HG02938 (cell line): ENCODE data around the gene IFT43.

ENCODE experiments used
- ATAC-seq: cut with Tn5 transposase; IDR thresholded peaks from one replicate; pipeline ENCODE4 v1.9.1; 2021; ENCODE audit warnings: mild to moderate bottlenecking, moderate library complexity; ENCODE audit not compliant: unreplicated experiment

Gene IFT43

DNA sequence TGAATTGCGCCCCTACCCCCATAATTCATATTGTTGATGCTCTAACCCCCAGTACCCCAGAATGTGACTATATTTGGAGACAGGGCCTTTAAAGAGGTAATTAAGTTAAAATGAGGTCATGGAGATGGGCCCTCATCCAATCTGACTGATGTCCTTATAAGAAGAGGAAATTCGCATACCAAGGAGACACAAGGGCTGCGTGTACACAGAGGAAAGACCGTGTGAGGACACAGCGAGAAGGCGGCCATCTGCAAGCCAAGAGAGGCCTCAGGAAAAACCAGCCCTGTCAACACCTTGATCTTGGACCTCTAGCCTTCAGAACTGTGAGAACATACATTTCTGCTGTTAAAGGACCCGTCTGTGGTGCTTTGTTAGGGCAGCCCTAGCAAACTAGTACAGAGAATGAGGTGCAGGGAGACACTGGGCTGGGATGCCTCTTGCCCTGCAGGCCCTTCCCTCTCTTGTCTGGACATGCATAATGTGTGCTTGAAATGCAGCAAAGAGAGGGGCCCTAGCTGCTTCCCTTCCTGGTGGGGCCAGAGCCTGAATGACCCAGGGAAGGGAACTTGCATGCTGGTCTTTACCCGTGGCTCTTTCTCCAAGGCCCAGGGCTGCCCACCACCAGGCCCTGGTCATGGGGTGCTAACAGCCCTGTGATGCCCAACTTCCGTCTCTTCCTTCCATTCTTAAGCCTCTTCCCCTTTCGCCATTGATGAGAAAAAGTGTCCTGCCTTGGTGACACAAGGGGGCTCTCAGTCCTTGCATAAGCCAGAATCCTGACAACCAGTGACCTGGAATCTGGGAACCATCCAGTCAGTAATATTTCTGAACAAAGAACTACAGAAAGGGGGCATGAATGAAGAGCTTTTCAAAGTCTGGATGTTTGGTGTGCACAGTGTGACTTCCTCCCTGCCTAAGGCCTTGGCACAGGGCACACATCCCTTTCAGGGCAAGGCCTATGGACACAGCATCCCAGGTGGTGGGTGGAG, 116.1 kb downstream of the IFT43 start:
- no peak for ATAC-seq

DNA sequence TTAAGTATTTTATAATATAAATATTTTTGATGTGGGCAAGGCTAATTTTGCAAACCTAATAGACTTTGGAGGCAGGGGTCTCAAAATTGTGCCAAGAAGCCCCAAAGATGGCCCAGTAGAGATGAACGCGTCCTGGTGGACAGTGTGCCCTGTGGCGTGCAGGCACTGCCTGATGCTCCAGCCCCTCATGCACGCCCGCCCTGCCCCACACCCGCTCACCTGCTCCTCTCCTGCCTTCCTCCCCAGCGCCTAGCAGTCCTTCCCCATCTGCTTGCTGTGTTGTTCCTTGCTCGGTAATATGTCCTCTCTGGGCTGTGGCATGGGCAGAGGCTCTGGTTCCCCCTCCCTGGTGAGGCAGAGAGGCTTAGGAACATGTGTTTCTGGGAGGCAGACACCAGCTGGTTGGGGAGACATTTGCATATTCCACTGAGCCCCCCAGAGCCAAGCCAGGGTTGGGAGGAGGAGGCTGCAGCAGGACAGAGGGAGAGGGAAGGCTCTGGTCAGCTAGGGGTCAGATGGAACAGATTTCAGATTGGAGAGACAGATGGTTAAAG, 119.3 kb downstream of the IFT43 start:
- no peak for ATAC-seq

DNA sequence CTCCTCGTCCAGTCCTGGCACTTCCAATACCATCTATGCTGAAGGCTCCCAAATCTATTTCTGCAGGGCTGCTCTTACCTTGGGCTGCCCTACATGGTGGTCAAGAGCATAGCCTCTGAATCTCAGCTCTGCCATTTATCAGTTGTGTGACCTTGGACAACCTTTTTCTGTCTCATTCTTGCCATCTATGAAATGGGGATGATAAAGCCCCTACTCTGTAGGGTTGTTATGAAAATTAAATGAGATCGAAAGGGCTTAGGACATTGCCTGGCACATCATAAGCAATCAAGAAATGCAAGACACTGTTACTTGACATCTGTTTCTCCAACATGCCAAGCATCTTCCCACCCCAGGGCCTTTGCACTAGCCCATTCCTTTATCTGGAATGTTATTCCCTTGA, 120.6 kb downstream of the IFT43 start:
- no peak for ATAC-seq

DNA sequence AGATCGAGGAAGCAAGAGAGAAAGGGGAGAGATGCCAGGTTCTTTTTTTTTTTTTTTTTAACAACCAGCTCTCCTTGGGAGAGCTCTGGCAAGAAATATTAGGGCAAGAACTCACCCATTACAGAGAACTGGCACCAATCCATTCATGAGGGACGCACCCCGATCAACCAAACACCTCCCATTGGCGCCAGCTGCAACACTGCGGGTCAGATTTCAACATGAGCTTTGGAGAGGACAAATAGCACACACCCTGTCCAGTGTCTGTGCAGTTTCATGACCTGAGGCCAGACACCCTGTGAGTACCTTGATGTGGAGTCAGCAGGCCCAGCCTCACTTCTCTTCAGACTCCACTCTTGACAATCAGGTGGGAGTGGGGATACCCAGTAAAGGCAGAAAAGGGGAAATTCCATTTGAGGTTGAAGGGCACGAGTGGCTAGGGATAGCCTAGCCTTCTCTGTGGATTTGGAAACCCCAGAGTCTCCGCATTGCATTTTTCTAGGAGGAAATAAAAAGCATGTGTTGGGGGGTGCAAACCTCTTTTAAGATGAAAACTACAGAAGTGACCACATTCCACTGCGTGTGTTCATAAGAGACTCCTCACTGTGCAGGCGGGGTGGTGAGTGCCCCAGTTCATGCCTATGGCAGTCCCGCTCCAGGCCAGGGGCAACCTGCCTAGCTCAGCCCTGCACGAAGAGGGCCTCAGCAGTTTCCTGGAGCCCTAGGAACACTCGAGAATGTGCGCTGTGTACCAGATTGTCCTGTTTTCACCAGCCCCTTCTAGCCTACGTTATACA, 123.7 kb downstream of the IFT43 start:
- ATAC-seq: no peak

DNA sequence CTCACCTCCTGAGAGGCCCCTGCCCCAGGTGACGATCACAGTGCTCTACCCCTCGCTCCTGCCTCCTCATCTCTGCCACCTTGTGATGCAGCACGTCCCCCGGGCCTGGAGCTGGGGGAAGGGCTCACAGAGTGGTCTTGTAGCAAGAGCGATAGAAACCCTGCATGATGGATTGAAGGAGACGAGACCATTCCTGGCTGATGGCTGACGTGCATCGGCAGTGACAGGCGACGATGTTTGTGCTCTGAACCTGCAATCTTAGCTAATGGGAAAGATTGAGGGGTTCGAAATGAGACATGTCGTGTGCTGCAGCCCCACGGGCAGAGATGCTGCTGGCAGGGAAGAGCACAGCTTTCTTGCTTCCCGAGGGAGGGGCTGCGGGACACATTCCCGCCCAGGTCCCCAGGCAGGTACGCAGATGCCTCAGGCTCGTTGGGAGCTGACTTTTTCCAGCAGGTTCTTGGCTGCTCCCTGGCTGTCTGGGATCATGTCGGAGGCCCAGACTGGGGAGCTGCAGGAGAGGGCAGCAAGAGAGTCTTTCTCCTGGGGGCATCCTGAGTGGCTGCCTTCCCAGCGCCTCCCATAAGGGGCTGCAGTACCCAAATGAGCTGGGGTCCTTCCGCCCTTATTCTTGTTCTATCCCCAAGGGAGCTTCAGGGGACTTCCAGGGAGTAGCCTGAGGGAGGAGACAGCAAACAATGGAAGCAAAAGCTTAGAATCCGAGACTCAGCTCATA, 127.5 kb downstream of the IFT43 start:
- ATAC-seq: no peak

DNA sequence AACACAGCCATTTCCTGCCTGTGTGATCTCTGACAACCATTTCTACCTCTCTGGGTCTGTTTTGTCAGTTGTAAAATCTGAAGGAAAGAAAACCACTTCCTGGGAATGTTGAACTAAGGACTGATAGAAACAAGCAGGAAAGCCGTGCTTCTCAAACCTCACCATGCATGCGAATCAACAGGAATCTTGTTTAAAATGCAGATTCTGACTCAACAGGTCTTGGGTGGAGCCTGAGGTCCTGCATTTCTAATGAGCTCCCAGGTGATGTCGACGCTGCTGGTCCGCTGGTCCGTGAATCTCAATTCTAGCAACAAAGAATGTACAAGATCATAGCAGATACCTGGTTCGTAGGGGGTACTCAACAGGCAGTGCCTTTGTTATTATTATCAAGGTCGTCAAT, 128.1 kb downstream of the IFT43 start:
- ATAC-seq: no peak

DNA sequence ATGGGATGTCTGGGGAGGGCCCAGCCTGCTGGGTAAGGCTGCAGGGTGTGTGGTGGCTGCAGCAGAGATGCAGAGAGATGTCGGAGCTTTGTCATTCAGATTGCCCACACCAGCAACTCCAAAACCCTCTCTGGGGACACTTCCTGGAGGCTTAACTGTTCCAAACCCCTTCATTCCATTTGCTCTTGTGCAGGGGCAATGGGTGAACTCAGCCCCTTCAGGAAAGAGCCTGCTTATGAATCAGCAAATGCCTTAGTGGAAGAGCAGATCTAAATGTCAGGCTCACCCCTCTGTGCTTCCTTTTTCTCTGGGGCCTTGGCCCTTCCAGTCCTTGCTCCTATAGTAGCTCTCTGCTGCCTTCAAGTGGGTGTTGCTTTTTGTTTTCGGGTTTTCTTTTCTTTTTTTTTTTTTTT, 129.5 kb downstream of the IFT43 start:
- no peak for ATAC-seq

DNA sequence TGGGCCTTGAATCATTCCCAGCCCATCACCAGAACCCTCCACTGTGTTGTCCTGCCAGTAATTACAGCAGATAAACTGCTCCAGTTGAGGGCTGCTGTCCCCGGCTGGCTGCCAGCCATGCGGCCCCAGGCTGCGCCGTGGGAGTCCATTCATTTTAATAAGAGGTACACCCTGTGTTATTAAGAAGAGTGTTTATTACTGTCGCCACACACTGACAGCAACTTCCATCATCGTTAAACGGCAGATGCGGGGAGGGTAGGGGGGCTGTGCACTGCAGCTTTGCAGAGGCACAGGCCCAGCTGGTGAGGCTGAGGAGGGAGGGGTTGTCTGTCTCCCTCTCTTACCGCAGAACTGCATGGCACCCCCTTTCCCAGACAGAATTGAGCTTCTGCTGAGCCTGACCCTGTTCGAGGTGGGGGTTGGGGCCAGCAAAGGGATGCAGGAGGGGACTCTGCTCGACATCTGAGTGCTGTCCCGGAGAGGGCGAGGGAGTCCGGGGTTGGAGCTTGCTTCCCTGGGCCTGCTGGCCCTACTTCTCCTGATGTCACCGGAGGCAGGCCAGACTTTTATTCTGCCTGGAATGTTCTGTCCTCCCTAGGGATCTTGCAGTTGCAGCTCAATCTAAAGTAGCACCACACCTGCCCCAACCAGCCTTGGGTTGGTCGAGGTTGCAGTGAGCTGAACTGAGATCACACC, 132.4 kb downstream of the IFT43 start:
- no peak for ATAC-seq

DNA sequence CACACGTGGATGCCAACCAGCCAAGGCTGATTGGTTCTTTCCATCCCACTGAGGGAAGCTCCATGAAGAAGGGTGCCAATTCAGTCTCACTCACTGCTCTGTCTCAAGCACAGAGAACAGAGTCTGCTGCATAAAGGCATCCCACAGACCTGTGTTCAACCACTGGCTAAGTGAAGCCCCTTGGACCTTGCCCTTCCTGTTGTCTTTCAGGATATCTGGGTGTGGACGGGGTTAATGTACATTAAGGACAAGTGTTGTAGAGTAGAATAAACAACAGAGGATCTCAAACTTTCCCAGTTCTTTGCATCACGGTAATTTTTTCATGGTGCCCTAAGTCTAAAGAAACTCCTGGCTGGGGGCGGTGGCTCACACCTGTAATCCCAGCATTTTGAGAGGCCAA, 133.0 kb downstream of the IFT43 start:
- ATAC-seq: no peak

DNA sequence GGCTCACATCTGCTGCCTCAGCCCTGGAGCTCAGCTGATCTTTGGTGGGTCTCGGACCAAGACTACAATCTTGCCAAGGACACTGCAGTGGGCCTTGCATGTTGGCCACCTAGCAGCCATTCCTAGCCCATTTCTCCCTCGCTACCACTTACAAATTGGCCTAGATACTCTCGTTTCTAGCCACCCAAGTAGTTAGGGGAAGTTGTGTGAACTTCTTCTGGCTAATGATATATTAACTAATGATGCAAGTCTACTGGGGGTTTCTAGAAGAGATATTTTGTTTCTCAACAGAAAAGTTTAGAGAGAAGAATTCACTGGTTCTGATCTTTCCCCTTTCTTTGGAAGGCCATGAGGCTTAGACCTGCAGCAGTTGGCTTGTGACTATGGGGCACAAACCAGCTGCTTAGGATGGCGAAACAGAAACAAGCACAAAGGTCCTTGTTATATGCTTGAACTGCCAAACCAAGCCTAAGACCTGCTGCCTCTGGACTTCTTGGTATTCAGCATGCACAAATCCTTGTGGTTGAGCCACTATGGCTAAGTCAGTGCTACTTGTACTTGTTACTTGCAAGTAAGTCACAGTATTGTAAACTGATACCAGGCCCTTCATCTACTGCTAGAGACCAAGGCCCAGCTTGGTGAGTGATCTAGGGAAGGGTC, 135.7 kb downstream of the IFT43 start:
- ATAC-seq: no peak

DNA sequence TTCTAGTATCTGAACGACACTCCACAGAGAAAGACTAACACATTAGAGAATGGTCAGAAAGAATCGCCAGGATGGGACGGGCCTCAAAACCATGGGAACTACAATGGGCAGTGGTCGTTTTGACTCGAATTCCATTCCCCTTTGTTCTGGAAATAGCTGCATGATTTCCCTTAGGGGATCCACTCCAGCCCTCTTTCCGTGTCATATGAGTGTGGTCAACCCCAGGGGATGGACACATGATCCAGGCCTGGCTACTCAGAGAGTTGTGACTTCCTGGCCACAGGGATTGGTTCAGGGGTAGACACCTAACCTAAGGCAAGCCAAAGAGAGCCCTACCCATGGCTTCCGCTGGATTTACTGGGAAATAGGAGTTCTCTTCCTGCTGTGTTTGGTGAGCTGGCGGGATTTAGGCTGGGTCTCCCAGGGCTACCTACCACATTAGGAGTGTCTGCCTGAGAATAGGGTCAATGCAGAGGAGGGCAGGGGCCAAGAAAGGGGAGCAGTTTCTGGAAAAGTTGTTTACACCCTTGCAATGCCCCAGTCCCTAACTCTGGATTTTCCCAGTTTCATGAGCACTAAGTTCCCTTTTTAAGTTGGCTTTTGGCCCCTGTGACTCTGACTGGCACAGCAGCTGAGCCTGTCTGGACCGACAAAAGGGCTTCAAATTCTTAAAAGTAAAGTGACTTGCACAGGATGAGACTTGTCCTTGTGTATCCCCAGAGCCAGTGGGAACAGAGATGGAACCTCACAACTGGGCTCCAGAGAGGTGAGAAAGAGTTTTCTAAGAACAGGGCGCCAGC, 138.1 kb downstream of the IFT43 start:
- ATAC-seq: no peak

DNA sequence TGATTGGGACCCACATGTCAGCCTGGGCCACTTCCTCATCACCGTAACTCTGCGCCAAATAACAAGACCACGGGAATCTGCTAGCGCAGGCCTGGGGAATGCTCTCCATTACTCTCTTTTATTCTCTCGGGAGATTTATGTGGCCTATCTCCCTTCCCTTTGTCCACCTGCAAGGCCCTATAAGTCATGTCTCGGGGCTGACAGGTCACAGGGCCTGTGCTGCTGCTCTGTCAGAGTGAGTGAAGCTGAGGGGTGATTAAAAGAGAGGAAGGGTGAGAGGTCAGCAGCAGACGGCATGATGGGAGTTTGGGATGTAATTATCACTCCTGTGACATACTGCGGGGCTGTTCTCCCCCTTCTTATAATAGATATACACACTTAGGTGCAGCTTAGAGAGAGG, 139.9 kb downstream of the IFT43 start:
- no peak for ATAC-seq

DNA sequence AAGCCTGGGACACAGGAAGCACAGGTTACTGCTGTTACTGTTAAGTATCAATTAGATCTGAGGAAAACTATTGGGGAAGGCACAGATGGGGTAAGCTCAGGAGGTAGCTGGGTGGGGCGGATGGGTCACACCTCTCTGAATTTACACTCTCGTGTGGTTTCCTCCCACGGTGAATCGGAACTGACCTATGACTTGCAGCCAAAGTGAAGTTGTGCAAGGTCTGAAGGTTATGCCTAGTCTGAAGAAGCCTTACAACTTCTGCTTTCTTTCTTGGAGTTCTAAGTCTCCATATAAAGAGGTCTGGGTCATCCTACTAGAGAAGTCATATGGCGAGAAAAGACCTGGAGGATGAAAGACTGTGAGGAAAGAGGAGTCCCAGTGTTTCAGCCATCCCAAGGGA, 140.5 kb downstream of the IFT43 start:
- no peak for ATAC-seq

DNA sequence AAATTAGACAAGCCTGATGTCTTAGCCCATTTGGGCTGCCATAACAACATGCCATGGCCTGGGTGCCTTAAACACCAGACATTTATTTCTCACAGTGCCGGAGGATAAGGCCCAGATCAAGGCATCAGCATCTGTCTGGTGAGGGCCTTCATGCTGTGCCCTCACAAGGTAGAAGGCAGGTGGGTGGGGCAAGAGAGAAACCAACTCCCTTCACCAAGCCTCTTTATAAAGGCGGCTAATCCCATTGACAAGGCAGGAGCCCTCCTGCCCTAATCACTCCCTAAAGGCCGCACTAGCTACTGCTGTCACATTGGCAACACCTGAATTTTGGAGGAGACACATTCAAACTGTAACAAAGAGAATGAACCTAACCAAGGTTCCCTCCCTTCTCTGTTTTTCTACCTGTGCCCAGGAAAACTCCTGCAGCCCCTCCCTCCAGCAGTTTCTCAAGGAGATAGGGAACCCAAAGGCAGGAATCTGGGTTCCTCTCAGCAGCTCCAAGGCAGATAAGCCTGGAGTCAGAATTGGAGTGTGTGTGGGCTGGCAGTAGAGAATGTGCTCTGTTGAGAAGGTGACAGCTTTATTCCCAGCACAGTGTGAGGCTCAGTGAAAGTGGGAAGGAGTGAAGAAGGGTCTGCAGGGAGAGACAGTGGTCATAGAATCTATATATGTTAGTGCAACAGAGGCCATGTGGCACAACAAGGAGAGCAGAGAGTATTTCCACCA, 144.5 kb downstream of the IFT43 start:
- no peak for ATAC-seq

DNA sequence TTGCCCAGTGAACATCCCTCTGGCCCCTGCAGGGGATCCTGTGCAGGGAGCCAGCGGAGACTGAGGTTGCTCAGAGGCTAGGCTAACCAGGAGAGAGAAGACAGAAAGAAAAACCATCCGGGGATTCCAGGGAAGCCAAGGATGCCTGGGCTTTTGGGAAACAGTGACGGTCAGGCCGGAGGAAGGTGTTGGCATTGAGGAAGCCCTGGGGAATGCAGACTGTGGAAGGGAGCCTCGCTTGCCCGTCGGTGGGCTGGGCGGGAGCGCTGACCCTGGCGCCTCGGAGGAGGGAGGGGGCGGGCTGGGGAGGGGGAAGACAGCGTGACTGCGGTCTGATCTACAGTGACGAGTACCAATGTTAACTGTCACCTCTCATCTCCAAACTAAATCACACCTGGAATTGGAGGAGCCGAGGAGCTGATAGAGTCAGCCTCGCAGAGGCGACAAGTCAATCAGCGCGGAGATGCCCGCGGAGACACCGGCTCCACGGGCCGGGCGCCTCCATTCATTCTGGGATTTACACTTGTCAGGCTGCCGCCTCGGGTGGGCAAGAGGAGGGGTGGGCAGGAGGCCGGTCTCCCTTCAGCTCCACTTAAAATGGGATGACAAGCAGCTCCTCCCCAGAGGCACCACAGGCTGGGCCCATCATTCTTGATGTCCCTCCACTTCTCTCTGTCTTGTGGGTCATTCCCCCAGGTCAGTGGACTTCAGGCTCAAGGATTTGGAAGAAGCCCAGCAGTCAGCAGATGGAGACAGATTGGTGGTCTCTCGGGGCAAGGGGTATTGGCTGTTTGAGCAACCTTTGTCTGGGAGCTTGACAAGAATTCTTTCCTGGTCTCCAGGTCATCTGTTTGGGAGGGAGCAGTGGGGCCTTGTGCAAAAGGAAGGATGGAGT, 145.8 kb downstream of the IFT43 start:
- no peak for ATAC-seq

DNA sequence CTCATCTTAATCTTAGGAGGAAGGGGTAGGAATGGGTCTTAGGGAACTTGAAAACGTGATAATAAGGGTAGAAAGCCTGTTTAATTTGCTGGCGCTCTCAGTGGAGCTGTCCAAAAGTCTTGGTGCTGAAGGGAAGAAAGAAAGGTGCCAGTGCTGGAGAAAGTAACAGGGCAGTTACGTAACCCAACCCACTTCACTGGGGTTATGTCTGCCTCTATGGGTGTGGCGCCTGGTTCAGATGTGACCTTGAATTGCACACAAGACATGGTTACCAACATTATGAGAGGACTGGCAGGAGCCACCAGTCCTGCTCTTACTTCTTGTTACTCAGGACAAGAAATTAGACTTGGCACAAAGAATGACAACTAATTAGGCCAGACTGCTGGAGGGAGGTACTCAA, 147.5 kb downstream of the IFT43 start:
- no peak for ATAC-seq
